Karpas-422 (cell line): ENCODE measurements around the gene UNC119B. TPM values are rescaled to one million over a fixed set of nuclear protein-coding genes. Genes with fewer than 3 reads are reported as not detected.
A peak's percentile ranks its signal among the peaks of the same experiment; 100 is the strongest.

ENCODE experiments used
- DNase-seq: peaks from one replicate; pipeline ENCODE4 v3.0.0-alpha.2; 2015
- H2AFZ ChIP-seq: fragments of 200-600 bp; sonication (generic); 2 replicates; pipeline ENCODE4 v1.6.1; 2014; ENCODE audit warnings: antibody characterized with exemption, low read length, mixed read lengths
- H3K27ac ChIP-seq: fragments of 200-600 bp; sonication (generic); 2 replicates; pipeline ENCODE4 v1.5.1; 2014; ENCODE audit warnings: mild to moderate bottlenecking, low read length, moderate library complexity
- H3K27me3 ChIP-seq: fragments of 200-600 bp; sonication (generic); 2 replicates; pipeline ENCODE4 v1.6.1; 2014; ENCODE audit warnings: low read length, mixed read lengths
- H3K36me3 ChIP-seq: fragments of 200-600 bp; sonication (generic); 2 replicates; pipeline ENCODE4 v1.6.1; 2014; ENCODE audit warnings: low read length, mixed read lengths; ENCODE audit not compliant: insufficient read depth
- H3K4me1 ChIP-seq: fragments of 200-600 bp; sonication (generic); 2 replicates; pipeline ENCODE4 v1.6.1; 2014; ENCODE audit warnings: mild to moderate bottlenecking, low read length, mixed read lengths
- H3K4me2 ChIP-seq: fragments of 200-600 bp; sonication (generic); 2 replicates; pipeline ENCODE4 v1.6.1; 2014; ENCODE audit warnings: low read length, low read depth, mild to moderate bottlenecking; ENCODE audit not compliant: poor library complexity, severe bottlenecking
- H3K4me3 ChIP-seq: fragments of 200-600 bp; sonication (generic); 2 replicates; pipeline ENCODE4 v1.5.1; 2014; ENCODE audit warnings: mild to moderate bottlenecking, antibody characterized with exemption, low read length, mixed read lengths
- H3K79me2 ChIP-seq: fragments of 200-600 bp; sonication (generic); 2 replicates; pipeline ENCODE4 v1.6.1; 2014; ENCODE audit warnings: mild to moderate bottlenecking, low read length, mixed read lengths
- H3K9ac ChIP-seq: fragments of 200-600 bp; sonication (generic); 2 replicates; pipeline ENCODE4 v1.6.0; 2014; ENCODE audit warnings: low read length
- H3K9me2 ChIP-seq: fragments of 200-600 bp; sonication (generic), shearing (Covaris generic); replicated peaks from 2 replicates; pipeline ENCODE4 v1.6.0; 2014; ENCODE audit warnings: mild to moderate bottlenecking, low read length, moderate library complexity; ENCODE audit not compliant: insufficient read depth
- H3K9me3 ChIP-seq: fragments of 300-700, 200-600 bp; sonication (generic); 2 replicates; pipeline ENCODE4 v1.6.1; 2014; ENCODE audit warnings: low read length, mixed read lengths
- H4K20me1 ChIP-seq: fragments of 200-600 bp; sonication (generic); 2 replicates; pipeline ENCODE4 v1.6.1; 2014; ENCODE audit warnings: mild to moderate bottlenecking, antibody characterized with exemption, low read length, low read depth; ENCODE audit not compliant: insufficient read depth
- total RNA-seq: library from RNA; depleted of rRNA; stranded (reverse); fragments of >200 nt; shearing (Covaris generic); gene quantifications from 2 replicates; pipeline ENCODE4 v1.2.3, GENCODE V29; 2014; ENCODE audit warnings: low replicate concordance

UNC119B gene
- total RNA-seq, 1 experiment from 2014 or later, result 19.7 TPM

DNA sequence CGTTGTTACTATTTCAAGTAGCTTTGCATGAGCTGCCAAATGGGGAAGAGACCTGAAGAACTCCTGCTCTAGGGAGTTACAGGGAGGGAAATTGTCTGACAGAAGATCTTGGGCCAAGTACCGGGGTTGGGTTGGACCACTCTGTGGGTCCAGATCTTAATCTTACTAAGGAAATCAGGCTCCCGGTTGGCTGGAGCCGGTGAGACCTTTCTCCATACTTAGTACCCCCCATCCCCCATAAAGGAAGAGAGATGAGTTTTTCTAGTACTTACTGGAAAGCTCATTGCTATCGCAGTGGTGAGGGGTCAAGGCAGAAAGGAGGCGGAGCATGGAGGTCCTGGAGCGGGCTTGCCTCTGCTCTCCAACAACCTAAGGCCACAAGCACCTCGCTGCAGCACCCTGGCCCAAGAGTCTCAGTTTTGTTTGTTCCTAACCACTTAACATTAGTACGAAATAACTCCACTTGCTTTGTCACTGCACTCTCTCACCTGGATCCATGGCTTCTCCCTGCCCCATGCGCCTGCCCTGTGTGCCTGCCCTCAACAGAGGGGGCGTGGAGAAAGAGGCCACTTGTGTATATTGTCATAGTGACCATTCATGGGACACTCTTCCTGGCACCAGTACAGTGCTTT lies 6.8 kb upstream of the UNC119B start:
- Histone ChIP-seq H2AFZ (no peak overlapping the region), H3K9ac (no peak overlapping the region), H3K4me3 (no peak overlapping the region), H3K36me3 (peaks cover 25% of the 10 kb centered on the region), H3K4me2 (no peak overlapping the region), H3K9me2 (no peaks in the 10 kb centered on the region), H3K27me3 (no peaks in the 10 kb centered on the region), H3K9me3 (no peaks in the 10 kb centered on the region), H4K20me1 (no peaks in the 10 kb centered on the region), H3K4me1 (no peaks in the 10 kb centered on the region), H3K79me2 (no peaks in the 10 kb centered on the region), H3K27ac (no peak overlapping the region)
- no peak for DNase-seq

DNA sequence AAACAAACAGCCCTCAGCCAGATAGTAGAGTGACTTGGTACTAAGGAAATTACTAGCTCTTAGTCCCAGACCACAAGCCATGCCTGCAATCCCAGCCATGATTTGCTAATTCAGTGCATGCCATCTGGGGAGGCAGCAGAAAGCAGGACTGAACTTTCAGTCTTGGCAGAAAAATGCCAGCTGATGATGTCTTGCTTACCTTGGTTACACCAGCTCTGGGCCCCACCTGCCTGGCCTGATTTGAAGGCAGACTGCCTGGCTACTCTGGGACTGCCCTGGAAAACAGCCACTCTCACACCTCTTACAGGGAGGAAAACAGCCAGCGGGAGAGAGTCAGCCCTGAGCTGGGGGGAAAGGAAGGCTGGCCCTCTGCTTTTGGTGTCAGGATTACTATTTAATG lies 4.6 kb upstream of the UNC119B start:
- Histone ChIP-seq H2AFZ (no peak overlapping the region), H3K27ac (no peak overlapping the region), H3K27me3 (no peaks in the 10 kb centered on the region), H3K9me3 (no peaks in the 10 kb centered on the region), H3K9me2 (no peaks in the 10 kb centered on the region), H4K20me1 (no peaks in the 10 kb centered on the region), H3K36me3 (peaks cover 10% of the 10 kb centered on the region), H3K4me1 (peaks cover 7% of the 10 kb centered on the region), H3K4me2 (no peak overlapping the region), H3K9ac (no peak overlapping the region), H3K79me2 (peaks cover 3% of the 10 kb centered on the region), H3K4me3 (no peak overlapping the region)
- no peak for DNase-seq

DNA sequence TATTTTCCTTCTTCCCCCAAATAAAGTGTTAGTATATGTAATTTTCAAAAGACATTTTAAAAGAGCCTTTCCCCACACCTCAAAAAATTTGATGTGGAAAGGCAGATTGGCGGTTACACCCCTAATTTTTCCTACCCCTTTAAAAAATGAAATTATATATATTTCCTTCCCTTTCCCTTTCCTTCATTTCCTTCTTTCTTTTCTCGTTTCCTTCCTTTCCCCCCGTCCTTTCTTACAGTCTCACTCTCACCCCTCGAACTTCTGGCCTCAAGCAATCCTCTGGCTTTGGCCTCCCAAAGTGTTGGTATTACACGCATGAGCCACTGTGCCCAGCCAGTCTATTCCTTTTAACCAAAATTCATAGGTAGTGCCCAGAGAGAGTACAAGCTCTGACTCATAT lies 4.2 kb upstream of the UNC119B start:
- no peaks in the 10 kb centered on the region for H3K9me3 ChIP-seq
- peaks cover 7% of the 10 kb centered on the region for H3K36me3 ChIP-seq
- H3K27ac ChIP-seq, result no peak overlapping the region
- H3K9ac ChIP-seq, result no peak overlapping the region
- no peaks in the 10 kb centered on the region for H3K27me3 ChIP-seq
- H2AFZ ChIP-seq, result no peak overlapping the region
- H3K9me2 ChIP-seq, result no peaks in the 10 kb centered on the region
- DNase-seq, result no peak
- no peaks in the 10 kb centered on the region for H4K20me1 ChIP-seq
- peaks cover 7% of the 10 kb centered on the region for H3K4me1 ChIP-seq
- H3K4me2 ChIP-seq, result no peak overlapping the region
- no peak overlapping the region for H3K4me3 ChIP-seq
- H3K79me2 ChIP-seq, result peaks cover 7% of the 10 kb centered on the region

DNA sequence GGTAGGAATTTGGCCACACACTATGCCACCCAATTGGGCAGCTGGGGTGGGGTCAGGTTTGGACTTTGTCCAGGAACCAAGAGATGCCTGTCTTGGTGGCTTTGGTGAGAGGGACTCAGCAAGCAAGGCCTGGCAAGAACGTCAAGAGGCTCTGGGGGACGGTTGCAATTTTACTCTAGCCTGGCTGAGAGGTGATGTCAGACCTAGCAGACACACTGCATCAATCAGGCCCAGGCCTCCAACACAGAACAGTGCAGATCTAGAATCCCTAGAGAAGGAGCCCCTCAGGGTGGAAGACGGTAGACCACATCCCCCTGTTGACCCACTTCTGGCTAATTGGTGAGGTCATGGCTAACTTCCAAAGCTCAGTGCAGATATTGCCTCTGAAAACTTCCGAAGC lies 1.6 kb upstream of the UNC119B start:
- Histone ChIP-seq H3K4me2 (no peak overlapping the region), H2AFZ (no peak overlapping the region), H3K79me2 (peaks cover 19% of the 10 kb centered on the region), H3K9me2 (no peaks in the 10 kb centered on the region), H3K9ac (no peak overlapping the region), H3K9me3 (no peaks in the 10 kb centered on the region), H3K36me3 (peaks cover 4% of the 10 kb centered on the region; the same call in 1 of the 2 replicates), H4K20me1 (peaks cover 7% of the 10 kb centered on the region; the same call in 1 of the 2 replicates), H3K4me1 (peaks cover 26% of the 10 kb centered on the region), H3K27ac (0 out of 2 replicates have a peak overlapping the region, but pooled peaks have one; percentile 2), H3K27me3 (no peaks in the 10 kb centered on the region), H3K4me3 (no peak overlapping the region)
- DNase-seq, result no peak

DNA sequence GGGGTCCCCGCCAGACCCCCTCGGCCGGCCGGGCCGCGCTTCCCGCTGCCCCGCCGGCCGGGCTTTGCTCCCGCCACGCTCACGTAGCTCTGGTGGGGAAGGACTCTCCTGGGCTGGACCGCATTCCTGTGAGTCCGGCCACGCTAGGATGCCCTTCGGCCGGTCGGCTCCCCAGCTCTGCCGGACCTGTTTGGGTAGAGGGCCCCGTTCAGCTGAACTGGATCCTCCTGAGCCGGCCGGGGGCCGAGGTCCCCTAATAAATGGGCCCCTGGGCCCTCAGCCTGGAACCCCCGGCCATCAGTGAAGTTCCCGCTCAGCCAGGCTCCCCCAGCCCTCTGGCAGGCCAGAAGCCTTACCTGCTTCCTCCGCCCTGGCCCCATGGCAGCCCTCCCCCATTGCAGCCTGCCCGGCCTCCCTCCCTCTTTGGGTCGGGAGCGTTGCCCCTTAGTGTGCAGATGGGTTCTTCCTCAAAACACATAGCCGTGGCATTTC lies 593 bp downstream of the UNC119B start:
- Histone ChIP-seq H3K4me1 (peaks cover 27% of the 10 kb centered on the region), H3K9ac (peak overlapping the region; percentile 95), H3K79me2 (peaks cover 24% of the 10 kb centered on the region), H3K9me3 (no peaks in the 10 kb centered on the region), H3K27ac (peak overlapping the region; percentile 55), H3K9me2 (no peaks in the 10 kb centered on the region), H4K20me1 (peaks cover 7% of the 10 kb centered on the region; the same call in 1 of the 2 replicates), H3K4me2 (peak overlapping the region; percentile 71), H3K36me3 (peaks cover 3% of the 10 kb centered on the region; the same call in 1 of the 2 replicates), H3K27me3 (no peaks in the 10 kb centered on the region), H3K4me3 (peak overlapping the region; percentile 90), H2AFZ (peak overlapping the region; percentile 75; the same call in 1 of the 2 replicates)
- DNase-seq, result peak; percentile 78

DNA sequence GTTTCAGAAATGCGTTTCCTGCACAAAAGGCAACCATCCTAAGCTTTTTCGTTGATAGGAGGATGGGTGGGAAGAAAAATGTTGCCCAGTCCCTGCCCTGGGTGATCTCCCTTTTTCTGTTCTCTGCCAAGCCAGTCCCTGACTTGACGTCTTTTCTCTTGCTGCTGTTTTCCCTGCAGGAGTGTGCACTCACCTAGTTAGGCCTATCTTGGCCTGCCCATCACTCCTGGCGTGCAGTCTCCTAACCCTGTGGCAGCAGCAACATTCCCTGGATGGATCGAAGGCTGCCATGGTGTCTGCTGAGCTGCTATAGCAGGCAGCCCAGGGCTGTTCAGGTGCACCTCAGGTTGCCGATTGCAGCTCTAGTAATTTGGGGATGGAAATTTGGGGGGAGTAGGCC lies 1.2 kb downstream of the UNC119B start:
- DNase-seq, result no peak
- Histone ChIP-seq H3K9me2 (no peaks in the 10 kb centered on the region), H3K4me2 (peak overlapping the region; percentile 71), H2AFZ (no peak overlapping the region), H4K20me1 (peaks cover 7% of the 10 kb centered on the region; the same call in 1 of the 2 replicates), H3K27me3 (no peaks in the 10 kb centered on the region), H3K4me3 (peak overlapping the region; percentile 90), H3K36me3 (peaks cover 8% of the 10 kb centered on the region; the same call in 1 of the 2 replicates), H3K9ac (peak overlapping the region; percentile 95), H3K9me3 (no peaks in the 10 kb centered on the region), H3K27ac (peak overlapping the region; percentile 55; the same call in 1 of the 2 replicates), H3K79me2 (peaks cover 24% of the 10 kb centered on the region), H3K4me1 (peaks cover 27% of the 10 kb centered on the region)

DNA sequence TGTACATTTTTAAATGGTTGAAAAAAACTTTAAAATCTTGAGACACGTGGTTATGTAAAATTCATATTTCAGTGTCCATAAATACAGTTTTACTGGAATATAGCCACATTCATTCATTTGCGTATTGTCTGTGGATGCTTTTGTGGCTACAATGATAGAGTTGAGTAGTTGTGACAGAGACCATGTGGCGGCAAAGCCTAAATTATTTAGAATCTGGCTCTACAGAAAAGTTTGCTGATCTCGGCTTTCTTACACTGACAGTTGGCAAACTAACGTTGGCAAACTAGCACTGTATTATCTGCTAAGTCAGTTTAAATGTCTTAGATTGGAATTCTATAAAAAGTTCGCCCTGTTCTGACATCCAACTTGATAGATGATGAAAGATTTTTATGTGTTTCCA lies 2.4 kb downstream of the UNC119B start:
- Histone ChIP-seq H3K36me3 (peaks cover 14% of the 10 kb centered on the region; the same call in 1 of the 2 replicates), H4K20me1 (peaks cover 7% of the 10 kb centered on the region; the same call in 1 of the 2 replicates), H3K4me3 (no peak overlapping the region), H3K9me3 (no peaks in the 10 kb centered on the region), H2AFZ (no peak overlapping the region), H3K4me1 (peaks cover 27% of the 10 kb centered on the region), H3K27ac (0 out of 2 replicates have a peak overlapping the region, but pooled peaks have one; percentile 7), H3K27me3 (no peaks in the 10 kb centered on the region), H3K9me2 (no peaks in the 10 kb centered on the region), H3K79me2 (peaks cover 24% of the 10 kb centered on the region), H3K4me2 (no peak overlapping the region), H3K9ac (no peak overlapping the region)
- no peak for DNase-seq

DNA sequence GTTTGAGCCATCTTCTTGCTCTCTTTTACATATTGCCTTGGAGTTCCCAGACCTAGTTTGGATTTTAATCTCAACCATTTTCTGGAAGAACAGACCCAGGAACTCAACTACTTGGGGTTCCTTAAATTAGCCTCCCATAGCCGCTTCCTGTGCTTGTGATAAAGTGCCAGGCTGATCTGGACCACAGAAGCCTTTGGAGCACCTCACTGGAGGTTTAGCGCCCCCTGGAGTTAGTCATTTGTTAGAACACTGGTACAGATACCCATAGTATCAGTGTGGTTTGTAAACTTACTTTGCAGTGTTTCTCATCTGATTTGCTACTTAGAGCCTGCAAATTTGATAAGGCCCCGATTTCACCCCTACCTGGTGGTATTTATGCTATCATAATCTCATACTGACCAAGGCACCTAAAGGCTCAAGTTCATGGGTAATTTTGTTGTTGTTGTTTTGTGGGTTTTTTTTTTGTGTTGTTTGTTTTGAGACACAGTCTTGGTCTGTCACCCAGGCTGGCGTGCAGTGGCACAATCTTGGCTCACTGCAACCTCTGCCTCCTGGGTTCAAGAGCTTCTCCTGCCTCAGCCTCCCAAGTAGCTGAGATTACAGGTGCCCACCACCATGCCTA lies 3.7 kb downstream of the UNC119B start:
- no peak overlapping the region for H2AFZ ChIP-seq
- H3K9me2 ChIP-seq, result no peaks in the 10 kb centered on the region
- no peak overlapping the region for H3K4me2 ChIP-seq
- peaks cover 11% of the 10 kb centered on the region; the same call in 1 of the 2 replicates for H4K20me1 ChIP-seq
- DNase-seq, result peak; percentile 94
- no peak overlapping the region for H3K4me3 ChIP-seq
- H3K79me2 ChIP-seq, result peaks cover 24% of the 10 kb centered on the region
- peaks cover 24% of the 10 kb centered on the region; the same call in 1 of the 2 replicates for H3K36me3 ChIP-seq
- no peaks in the 10 kb centered on the region for H3K27me3 ChIP-seq
- no peak overlapping the region for H3K9ac ChIP-seq
- peaks cover 27% of the 10 kb centered on the region for H3K4me1 ChIP-seq
- H3K27ac ChIP-seq, result no peak overlapping the region
- no peaks in the 10 kb centered on the region for H3K9me3 ChIP-seq
